Adipose tissue (tissue), 3 donors: Measurements from ENCODE around the gene PARP8. TPM values are rescaled to one million over a fixed set of nuclear protein-coding genes. Genes with fewer than 3 reads are reported as not detected.
"Not testable (repeated sequence)": the region's sequence is repeated elsewhere in the genome, so short reads cannot be mapped to it uniquely, and the experiment has no call there.

ENCODE experiments used
- H3K27ac ChIP-seq: one replicate; pipeline ENCODE4 v1.5.1; 2013; ENCODE audit warnings: low read depth, low read length
- WGBS, 3 donors: extraction: QIAGEN DNeasy Blood & Tissue Kit; methylation state at CpG; one replicate each; pipeline ENCODE4 v1.1.7; 2013; 5-methylcytosine and 5-hydroxymethylcytosine counted together
- polyA plus RNA-seq, 3 donors: library from polyadenylated mRNA; stranded (reverse); fragments of 200-250 nt; gene quantifications; one replicate each; pipeline ENCODE4 v1.2.3, GENCODE V29; 2013
- donor health status: healthy with polysubstance abuse.
- donor health status: Bipolar disorder and iron deficiency.
- donor health status: healthy.

PARP8 gene
- polyA plus RNA-seq, 3 donors: 5.8 to 9.9 (median 7.6) TPM

DNA sequence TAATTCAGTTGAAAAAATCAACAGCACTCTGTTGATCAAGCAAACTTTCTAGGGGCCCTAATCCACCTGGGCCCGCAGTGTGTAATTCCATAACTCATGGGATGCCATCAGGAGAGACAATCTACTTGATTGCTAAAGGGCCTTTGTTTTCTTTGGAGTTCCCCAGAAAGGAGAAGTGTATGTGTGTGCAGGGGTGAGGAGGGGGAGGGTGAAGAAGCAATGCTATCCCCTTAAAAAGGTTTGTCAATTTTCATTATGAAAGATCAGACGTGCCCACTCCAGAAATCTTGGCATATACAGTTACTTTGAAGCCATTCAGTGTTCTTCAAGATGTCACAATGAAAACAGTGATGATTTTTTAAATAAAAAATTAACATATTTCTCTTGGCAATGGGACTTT lies 6.2 kb downstream of the PARP8 start:
- no peak overlapping the region for H3K27ac ChIP-seq
- WGBS, 3 donors: 67 to 80% (median 79%) methylated on average over 2 of the region's 2 CpGs

DNA sequence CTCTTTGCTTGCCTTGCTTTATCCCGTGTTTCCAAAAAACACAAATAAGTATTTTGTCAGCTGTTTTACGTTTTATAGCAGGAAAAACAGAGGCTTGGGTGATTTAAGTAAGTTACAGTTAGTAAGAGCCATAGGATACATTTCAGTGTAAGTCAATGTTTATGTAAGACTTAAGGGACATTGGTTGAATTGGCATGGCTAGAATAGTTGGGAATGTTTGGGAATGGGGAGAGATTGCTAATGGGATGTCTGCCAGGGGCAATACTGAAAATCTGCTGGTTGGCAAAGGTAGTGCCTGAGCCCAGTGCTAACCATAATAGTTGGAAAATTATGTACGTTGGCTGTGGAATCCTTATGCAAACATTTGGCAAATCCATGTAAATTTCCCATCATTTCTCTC lies 7.0 kb downstream of the PARP8 start:
- 86 to 94% (median 88%) methylated on average over 3 of the region's 3 CpGs for WGBS, 3 donors
- not testable (repeated sequence) for H3K27ac ChIP-seq

GRCh38 chr5:50675385-50675784 lies 8.9 kb downstream of the PARP8 start:
- H3K27ac ChIP-seq: no peak overlapping the region
- 97 to 98% (median 98%) methylated on average over 15 of the region's 15 CpGs for WGBS, 3 donors

DNA sequence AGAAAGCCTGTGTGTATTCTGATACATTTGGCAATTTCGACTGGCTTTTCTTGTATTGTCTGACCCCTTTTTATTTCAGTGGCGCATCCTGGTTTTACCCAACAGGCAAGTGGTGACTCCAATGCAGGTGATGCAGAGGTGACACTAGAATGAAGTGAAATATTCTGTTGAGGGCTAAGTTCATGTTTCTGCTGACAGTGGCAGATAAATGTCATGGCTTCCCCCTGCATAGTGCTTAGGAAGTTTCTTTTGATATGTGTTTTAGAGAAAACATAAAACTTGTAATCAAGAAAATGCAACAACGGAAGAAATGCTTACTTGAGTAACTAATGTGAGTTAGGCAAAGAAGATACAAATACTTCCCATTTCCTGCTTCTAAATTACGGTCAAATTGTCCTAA lies 13.1 kb downstream of the PARP8 start:
- WGBS, 3 donors: 64 to 86% (median 68%) methylated on average over 4 of the region's 4 CpGs

GRCh38 chr5:50684721-50685120 lies 18.3 kb downstream of the PARP8 start:
- WGBS, 3 donors: 78 to 95% (median 92%) methylated on average over 3 of the region's 3 CpGs
- no peak overlapping the region for H3K27ac ChIP-seq

More for the DNA sequence above, 13.1 kb downstream of the PARP8 start:
- not testable (repeated sequence) for H3K27ac ChIP-seq

DNA sequence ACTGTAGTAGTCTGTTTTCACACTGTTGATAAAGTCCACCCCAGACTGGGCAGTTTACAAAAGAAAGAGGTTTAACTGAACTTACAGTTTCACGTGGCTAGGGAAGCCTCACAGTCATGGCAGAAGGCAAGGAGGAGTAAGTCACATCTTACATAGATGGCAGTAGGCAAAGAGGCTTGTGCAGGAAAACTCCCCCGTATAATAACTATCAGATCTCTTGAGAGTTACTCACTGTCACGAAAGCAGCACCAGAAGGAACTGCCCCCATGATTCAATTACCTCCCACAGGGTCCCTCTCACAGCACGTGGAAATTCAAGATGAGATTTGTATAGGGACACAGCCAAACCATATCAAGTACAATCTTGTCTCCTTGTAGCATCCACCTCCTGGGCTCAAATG lies 21.1 kb downstream of the PARP8 start:
- H3K27ac ChIP-seq: no peak overlapping the region
- 85 to 98% (median 90%) methylated on average over 4 of the region's 4 CpGs for WGBS, 3 donors

DNA sequence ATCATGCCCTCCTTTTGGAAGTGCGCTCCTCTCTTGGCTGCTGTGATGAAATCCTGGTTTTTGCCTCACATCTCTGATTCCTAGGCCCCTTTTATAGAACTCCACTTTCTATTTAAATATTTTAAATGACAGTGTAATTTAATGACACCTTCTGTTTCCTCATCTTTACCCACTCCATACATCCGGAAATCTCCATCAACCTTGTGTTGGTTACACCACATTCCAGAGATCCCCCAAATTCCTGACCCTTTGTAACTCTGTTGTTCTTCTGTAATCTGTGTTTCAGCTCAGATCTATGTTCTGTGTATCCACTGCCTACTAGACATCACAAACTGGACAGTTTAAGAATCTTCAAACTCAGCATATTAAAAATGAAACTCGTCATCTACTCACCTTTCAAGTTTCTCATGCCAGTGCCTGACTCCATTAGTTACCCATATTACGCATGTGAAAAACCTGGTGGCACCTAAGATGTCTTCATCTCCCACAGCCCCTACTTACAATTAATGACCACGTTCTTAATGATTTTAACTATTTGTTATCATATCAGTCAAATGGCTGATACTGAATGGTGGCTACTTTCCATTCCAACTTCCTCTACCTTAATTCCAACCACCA lies 25.1 kb downstream of the PARP8 start:
- H3K27ac ChIP-seq: no peak overlapping the region
- WGBS, 3 donors: 86 to 95% (median 90%) methylated on average over 5 of the region's 5 CpGs

DNA sequence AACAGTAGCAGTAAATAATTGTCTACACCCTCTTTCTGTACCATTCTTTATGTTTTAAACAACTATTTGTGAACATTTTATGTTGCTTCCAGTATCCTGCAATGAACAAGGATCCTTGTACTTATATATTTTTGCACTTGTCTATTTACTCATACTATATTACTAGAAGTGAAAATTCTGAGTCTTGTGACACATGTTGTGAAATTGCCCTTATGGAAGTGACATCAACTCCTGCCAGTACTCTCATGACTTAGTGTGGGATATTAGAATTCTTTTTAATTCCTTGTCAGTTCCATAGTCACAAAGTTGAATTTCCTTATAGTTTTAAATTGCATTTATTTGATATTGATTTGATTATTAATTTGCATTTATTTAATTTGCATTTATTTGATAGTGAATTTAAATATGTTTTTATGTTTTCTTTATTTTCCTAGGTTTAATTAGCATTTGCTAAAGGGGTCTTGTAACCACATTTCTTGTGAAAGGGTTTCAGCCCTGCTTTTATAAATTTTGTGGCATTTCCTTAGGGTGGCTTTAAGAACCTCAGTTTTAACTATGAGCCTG lies 27.7 kb downstream of the PARP8 start:
- no peak overlapping the region for H3K27ac ChIP-seq

DNA sequence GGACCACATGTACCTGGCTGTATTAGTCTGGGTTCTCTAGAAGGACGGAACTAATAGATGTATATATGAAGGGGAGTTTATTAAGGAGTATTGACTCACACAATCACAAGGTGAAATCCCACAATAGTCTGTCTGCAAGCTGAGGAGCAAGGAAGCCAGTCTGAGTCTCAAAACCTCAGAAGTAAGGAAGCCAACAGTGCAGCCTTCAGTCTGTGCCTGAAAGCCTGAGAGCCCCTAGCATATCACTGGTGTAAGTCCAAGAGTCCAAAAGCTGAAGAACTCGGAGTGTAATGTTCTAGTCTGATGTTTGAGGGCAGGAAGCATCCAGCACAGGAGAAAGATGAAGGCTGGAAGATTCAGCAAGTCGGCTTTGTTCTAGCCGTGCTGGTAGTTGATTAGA lies 28.2 kb downstream of the PARP8 start:
- not testable (repeated sequence) for H3K27ac ChIP-seq
- 89 to 95% (median 93%) methylated on average over 4 of the region's 4 CpGs for WGBS, 3 donors

DNA sequence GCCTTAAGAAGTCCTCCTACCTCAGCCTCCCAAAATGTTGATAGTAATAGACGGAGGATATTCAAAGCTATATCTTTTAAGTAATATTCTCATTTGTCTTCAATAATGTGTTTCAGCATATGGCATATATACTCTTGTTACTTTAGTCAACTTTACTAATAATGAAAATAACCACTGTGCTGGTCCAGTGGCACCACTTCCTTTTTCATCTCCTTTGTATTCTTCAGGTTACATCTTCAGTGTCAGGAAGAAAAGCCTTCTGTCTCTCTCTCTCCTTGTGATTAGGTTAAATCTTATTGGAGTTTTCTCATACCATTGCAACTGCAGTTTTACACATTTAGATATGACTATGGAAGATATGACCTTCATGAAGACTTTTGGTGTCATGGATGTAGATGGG lies 31.3 kb downstream of the PARP8 start:
- 93 to 100% (median 98%) methylated on average over 1 of the region's 1 CpG for WGBS, 3 donors
- no peak overlapping the region for H3K27ac ChIP-seq

DNA sequence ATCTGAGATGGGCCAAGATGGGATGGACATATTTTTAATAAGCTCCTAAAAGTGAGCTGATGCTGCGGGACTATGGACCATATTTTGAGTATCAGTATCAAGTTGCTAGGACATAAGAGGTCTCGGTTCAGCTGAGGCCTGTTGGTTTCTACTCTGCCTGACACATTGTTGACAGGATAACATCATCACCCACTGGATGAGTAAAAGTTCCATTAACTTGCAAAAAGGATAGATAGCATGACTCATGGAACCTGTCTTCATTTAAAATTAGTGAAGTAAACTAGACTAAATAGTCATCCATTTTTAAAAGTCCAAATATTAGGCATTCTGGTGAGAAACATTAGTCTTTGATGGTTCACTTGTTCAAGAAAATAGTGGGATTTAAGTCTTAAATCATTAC lies 33.3 kb downstream of the PARP8 start:
- WGBS, 3 donors: 91 to 96% (median 94%) methylated on average over 2 of the region's 2 CpGs

DNA sequence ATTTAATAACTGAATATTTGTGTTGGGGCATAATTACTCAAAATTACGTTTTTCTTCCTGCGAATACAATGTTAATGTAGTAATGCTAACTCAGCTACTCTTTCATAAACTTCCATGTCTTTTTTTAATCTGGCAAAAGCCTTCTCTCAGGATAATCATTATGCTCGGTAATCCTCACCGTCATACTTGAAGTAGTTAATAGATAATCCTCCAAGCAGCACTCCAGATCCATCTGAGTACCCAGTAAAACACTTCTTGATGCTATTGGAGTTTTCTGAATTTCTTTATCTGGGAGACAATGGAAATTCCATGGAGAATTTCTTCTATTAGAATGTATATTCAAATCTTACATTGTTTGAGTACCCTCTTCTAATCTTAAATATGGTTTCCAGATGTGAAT lies 34.3 kb downstream of the PARP8 start:
- no peak overlapping the region for H3K27ac ChIP-seq
- 93 to 95% (median 94%) methylated on average over 4 of the region's 4 CpGs for WGBS, 3 donors

More for the DNA sequence above, 33.3 kb downstream of the PARP8 start:
- H3K27ac ChIP-seq: no peak overlapping the region

GRCh38 chr5:50702615-50703366 lies 36.4 kb downstream of the PARP8 start:
- no peak overlapping the region for H3K27ac ChIP-seq
- WGBS, 3 donors: 74 to 90% (median 78%) methylated on average over 9 of the region's 9 CpGs

- WGBS, 3 donors: 96 to 97% (median 97%) methylated on average over 1 of the region's 1 CpG
- H3K27ac ChIP-seq: no peak overlapping the region
Measured at GRCh38 chr5:50703367-50703666, 36.9 kb downstream of the PARP8 start.

- 62 to 93% (median 87%) methylated on average over 3 of the region's 3 CpGs for WGBS, 3 donors
- H3K27ac ChIP-seq: no peak overlapping the region
Measured at GRCh38 chr5:50704730-50705129, 38.3 kb downstream of the PARP8 start.

GRCh38 chr5:50709471-50709870 lies 43.0 kb downstream of the PARP8 start:
- no peak overlapping the region for H3K27ac ChIP-seq
- WGBS, 3 donors: 59 to 78% (median 59%) methylated on average over 1 of the region's 1 CpG

- no peak overlapping the region for H3K27ac ChIP-seq
- WGBS, 3 donors: 13 to 21% (median 20%) methylated on average over 2 of the region's 2 CpGs
Measured at GRCh38 chr5:50710838-50711237, 44.4 kb downstream of the PARP8 start.

DNA sequence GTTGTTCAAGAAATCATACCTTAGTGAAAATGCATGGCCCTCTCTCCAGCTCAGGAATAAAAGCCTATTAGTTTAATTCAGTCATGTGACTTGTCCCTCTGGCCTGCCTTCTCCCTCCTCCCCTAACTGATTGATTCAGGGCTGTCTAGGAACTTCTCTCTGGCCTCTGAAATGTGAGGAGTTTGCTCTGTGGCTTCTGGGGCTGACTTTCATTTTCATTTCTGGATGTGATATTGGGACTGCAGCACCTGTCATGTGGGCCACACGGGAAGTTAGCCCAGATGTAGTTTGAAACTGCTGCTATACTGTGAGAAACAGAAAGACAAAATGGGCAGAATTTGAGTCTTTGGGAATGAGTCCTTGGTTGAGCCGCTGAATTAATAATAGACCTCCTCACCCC lies 44.8 kb downstream of the PARP8 start:
- WGBS, 3 donors: 35 to 43% (median 38%) methylated on average over 2 of the region's 2 CpGs
- no peak overlapping the region for H3K27ac ChIP-seq

GRCh38 chr5:50712479-50712878 lies 46.0 kb downstream of the PARP8 start:
- WGBS, 3 donors: 41 to 52% (median 43%) methylated on average over 1 of the region's 1 CpG
- H3K27ac ChIP-seq: no peak overlapping the region

GRCh38 chr5:50715001-50715400 lies 48.6 kb downstream of the PARP8 start:
- WGBS, 3 donors: 90 to 97% (median 93%) methylated on average over 5 of the region's 5 CpGs
- H3K27ac ChIP-seq: no peak overlapping the region
